ENCODE measurements around the gene HACE1.

The HACE1 gene

DNA sequence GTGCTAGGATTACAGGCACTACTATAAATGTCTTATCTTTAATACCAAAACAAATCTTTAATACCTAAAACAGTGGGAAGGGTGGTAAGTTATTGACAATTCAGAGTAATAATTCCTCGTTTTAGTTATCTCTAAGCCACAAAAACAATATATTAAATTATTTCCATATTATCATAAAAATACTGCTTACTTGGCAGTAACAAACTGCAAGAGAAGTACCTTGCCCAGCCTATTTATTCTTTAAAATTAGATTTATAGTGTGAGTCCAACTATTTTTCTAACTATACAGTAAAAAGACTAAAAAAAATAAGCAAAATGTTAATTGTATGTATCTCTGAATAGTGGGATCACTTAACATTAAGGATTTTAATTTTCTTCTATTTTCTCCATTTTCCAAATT is 123.2 kb downstream of the HACE1 start:
- no peak for DNase-seq

DNA sequence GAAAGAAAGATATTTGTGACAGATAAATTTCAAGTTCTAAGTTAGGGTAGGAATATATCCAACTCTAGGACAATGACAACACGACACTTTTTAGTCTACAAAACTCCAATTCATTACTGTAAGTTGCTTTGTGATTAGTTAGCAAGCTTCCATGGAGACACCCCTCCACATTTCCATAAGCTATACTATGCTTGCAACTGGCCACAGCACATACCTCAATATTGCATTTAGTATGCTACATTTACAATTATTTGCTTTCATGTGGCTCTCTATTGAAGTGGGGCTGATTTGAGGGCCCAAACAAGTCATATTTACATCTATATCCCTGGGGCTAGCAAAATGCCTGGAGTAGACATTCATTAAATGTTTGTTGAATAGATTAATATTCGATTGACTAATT is 129.3 kb downstream of the HACE1 start:
- DNase-seq: no peak

DNA sequence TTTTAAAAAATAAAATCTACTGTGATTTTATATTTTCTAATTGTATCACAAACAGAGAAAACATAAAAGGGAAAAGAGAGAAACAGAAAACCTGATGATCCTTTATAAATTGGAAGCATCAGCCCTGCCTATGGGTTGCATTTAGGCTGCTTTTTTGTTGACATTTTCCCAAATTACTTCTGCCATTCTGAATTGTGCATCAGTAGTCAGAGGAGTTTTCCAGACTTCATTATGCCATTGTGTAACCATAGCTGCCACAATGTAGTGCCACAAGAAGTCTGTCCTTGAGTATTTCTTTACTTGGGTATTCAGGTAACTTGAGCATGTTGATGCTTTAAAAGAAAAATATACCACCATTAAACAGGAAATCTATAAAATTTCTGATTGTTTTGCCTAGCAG is 130.3 kb downstream of the HACE1 start:
- no peak for DNase-seq

DNA sequence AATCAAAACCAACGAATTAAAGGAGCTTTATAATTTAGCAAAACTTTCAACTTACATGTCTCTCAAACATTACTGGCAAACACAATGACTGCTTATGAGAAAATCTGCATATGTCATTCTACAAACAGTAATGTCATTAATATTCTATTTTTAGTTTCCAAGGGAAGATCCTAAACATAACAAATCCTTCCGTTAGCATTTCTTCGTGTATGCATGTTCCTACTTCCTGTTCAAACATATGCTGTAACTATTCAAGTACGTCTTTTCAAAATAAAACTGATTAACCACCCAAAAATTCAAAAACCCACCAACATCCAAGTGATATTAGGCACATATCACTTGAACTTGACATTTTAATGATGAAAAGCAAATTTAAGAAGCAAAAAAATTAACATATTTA is 131.3 kb downstream of the HACE1 start:
- DNase-seq: no peak

DNA sequence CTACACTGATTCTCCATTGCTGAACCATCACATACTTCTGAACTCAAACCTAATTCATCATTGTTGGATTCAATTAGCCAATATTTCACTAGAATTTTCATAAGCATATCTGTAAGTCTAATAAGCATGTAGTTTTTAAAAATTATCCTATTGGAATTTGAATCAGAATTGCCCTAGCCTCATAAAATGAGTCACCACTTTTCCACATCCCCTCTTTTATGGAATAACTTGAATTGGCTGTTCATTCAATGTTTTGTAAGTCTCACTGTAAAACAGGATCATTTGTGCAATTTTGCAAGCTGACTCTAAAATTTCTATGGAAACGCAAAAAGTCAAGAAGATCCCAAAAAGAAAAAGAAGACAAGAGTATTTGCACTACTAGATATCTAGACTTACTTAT is 141.0 kb downstream of the HACE1 start:
- no peak for DNase-seq

DNA sequence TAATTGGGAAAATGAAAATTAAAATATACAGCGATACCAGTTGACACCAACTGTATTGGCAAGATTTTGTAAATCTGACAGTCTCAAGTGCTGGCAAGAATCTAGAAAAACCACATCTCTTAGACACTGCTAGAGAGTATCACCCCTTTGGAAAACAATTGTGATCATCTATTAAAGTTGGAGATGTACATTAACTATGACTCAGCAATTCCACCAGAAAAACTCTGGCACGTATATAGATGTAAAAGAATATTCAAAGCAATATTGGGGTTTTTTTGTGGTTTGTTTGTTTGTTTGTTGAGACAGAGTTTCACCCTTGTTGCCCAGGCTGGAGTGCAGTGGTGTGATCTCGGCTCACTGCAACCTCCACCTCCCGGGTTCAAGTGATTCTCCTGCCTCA is 142.9 kb downstream of the HACE1 start:
- no peak for DNase-seq

DNA sequence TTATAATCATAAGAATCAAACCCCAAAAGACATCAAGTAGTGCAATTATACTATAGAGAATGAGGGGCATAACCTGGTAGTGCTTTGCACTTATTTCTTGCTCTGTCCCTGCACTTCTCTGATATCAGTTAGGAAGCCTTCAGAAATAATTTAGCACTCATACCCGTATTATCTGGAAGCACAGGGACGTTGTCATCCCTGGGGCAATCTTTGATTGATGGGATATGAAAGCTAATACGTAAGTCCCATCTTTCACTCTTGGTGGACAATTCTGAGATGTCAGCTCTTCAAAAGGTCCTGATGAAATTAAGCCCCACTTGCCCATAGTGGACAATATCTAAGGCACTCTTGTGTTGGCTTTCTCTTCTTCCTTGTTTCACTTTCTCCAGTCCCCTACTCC is 144.9 kb downstream of the HACE1 start:
- no peak for DNase-seq

DNA sequence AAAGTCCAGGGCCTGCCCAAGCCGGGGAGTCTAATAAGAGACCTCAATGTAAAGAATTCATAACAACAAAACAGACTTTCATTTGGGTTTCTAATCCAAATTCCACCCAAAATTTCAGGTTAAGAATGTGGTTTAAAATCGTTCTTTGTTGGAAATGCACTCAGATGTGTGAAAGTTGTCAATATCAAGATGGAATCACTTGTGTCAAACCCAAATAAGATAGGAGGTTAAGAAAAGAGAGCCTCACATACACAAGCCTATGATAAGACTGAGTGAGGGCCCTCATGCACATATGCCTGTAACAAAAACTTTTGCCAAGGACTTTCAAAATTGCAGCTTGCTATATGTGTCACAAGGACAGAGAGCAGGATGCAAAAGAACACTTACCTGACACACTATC is 145.7 kb downstream of the HACE1 start:
- DNase-seq: no peak

DNA sequence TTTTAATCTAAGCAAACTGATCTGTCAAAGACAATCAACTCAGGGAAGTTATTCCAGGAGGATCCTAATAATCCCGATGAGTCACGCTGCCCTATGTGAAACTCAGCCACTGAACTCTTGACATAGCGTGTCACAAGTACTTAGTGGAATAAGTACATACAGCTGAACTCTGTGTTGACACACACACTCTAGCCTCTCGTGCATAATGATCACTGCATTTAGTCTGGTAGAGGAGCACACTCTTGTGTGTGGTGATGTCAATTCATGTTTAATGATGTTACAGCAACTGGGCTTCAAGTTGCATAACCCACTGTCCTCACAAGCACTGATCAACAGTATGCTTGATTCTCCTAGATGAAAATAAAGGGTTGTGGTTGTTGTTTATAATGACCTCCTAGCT is 148.3 kb downstream of the HACE1 start:
- DNase-seq: no peak

DNA sequence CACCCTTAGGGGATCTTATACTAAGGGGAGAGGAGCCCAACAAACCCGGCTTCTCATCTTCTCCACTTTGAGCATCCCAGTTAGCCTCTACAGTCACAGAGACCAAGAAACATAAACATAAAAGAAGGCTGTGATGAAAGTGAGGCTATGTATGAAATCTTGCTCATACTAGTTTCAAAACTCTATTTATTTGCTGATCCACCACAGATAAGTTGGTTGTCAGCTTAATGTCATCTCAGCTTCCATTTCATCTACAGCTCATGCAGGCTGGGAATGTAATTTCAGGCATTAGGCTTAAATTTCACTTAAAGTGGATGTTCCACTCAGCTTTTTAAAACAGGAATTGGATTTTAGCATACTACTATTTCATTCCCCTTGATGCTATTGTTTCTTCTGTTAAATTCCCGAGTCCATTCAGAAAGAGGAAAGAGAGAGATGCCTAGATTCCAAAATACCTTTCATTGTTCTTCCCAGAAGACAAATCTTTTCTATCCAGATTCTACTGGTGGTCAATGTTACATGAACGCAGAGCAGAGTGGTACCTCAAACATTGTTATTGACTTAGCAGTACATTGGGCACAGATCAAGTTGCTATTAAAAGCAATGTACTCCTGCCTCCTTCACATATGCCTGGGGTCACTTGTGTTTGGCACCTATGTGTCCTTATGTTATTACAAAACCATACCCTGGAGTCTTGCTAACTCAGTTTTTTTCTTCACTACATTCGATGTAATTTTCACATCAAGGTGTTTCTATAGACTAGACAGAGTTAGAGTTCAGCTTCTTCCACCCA is 149.0 kb downstream of the HACE1 start:
- DNase-seq: no peak

DNA sequence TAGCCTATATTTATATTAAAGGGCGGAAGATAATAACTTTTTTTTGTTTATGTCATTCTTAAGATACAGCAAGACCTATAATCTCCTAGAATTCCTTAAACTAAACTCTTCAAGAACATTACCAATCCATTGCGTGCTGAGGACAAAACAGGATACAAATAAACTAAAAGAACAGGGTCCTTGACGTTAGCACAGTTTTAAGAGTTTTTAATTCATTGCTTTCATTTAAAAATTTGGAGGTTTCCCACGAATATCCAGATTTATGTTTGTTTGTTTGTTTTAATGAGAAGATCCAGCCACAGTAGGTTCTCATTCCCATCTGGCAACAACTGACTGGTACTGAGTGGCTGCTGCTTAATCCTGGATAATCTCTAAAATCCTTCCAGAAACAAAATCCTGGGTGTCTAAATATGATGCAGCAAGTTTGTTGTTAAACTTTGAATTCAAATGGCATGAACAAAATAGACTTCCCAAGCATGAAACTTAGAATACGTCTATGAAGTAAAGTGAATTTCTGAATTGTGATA is 153.7 kb downstream of the HACE1 start:
- no peak for DNase-seq

DNA sequence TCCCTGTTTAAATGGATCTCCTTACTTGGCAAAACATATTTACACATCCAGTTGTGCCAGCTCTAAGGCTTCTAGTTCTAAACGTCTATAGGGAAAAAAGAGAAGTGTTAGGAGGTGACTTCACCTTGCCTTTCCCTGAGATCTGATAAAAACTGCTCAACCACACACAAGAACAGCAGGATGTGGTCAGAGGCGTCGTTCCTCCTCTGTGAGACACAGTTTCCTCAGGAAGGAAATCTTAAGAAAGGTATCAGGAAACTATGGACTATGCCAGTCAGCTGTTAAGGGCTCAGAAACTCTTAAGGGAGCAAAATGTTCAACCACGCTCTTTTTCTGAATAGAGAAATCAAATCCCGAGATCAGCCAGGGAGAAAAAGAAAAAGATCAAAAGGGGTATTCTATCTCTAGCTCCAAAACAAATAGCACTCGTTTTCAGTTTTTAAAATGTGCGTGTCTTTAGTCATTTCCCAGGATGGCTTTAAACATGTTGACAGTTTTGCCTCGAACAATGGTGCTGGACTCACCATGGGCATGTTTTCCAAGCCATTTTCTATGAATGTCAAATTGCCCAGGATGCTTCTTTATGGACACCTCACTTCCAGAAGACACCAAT is 154.5 kb downstream of the HACE1 start:
- peak; percentile 83 for DNase-seq

DNA sequence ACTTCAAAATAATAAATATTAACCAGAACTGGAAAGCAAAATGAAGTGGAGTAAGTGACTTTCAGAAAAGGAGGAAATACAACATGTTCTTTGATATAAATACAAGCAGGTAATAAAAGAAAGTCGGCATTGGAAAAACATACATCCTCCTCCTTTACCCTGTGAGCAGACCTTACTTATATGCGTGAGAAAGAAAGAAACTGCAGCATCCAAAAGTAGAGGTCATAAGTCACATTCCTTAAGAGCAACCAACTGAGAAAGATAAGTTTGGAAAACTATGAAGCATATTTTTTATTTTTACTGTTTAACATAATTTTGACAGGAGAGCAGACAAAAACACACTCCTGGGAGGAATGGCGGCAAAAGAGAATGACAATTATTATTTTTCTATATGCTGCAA is 155.5 kb downstream of the HACE1 start:
- DNase-seq: no peak

DNA sequence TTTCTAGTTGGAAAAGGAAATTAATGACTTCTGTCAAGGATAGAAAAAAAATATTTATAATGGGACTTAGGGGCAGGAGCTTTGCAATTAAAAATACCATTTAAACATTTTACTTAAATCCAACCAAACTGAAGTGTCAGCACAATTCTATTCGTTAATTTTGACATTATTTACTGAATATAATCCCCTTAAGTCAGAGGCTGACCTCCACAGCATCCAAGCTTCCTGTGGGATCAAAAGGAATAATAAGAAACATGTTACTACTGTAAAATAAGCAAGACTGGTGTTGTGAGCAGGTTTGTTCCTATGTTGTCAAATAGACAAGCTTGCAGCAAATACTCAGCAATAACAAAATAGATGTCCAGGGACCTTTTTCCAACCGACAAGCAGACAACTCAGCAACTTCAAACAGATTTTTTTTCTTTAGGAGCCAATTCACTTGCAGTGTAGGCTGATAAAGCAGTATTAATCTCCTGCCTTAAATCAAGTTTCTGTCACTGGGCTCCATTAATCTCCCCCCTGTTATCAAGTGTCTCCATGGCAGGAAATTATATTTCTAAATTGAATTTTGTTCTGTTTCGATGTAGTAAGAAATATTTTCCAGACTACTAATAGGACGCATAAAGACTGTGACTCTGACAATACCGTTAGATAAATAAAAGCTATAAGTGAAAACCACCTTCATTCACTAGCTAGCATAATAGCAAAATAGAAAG is 157.4 kb downstream of the HACE1 start:
- DNase-seq: no peak

DNA sequence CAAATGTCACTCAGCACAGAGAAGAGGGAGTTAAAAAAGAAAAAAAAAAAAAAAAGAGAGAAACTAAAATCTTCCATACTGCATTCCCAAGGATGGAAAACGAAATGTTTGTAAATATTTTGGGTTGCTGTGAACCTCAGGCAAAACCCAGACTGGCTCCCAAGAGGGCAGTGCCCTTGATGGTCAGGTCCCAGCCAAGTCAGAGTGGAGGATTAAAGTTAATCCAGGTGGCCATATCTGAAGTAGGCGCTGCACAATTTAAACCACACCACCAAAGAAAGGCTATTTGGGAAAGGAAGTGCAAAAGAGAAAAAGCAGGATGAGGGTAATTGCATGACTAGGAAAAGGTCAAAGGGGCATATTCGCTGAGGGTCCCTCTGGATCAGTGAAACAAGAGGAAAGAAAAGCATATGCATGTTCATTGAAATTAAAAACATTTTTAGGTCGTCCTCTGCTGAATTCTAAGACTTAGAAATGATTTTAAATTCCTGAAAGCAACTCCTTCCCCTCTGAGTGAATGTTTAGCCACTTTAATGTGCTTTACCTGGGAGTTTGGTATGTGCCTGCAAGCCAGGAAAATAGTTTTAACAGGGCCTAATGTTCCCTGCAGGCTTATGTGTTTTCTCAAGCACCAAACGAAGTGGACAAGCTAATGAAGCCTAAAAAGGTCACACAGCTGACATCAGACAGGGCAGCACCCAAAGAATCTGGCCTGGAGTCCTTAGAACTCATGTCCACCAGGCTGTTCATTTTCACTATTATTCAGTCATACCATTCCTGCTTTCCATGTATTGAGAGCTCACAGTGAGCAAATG is 159.1 kb downstream of the HACE1 start:
- peak; percentile 90 for DNase-seq

DNA sequence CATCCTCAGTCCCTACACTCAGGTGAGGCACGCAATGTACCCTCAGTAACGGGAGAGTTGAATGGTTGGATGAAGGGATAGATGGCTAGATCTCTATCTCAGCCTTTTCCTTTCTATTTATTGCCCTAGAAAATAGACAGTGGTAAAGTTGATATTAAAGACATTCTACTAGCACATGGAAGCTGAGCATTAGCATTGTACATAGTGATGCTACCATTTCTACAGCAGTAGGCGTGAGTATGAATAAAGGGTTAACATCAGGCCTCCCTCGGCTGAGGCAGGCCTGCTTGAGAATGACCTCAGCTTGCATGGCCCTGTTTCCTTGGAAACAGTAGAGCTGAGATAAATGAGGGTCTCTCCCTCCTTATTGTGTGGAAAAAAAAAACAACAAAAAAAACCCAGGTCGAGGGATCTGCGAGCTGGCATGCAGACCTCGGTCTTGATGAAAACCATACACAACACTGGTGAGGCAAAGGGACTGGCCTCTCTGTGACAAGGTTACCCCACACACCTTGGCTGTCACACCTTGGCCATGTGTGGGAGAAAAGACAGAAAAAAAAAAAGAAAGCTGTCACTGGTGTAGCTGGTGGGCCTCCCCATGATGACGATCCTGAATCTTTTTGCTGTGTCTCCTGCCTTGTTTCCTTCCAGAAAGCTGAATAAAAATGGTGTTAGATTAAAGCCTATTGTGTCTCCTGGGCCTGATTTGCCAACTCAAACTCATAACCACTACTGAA is 160.0 kb downstream of the HACE1 start:
- DNase-seq: peak; percentile 65

DNA sequence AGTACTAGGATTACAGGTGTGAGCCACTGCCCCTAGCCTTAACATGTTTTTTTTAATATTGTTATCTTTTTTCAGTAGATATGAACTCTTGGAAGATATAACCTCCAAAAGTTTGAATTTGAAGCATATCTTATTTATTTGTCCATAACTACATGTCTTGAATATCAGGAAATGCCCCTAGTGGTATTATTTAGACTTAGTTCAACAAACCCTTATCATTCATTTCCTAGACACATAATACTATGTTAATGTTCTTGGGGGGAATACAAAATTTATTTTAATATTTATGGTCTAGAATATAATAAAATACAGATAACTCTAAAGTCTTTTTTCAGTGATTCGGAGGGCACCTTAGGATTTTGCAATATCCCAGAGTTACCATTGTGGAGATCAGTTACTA is 160.7 kb downstream of the HACE1 start:
- no peak for DNase-seq

DNA sequence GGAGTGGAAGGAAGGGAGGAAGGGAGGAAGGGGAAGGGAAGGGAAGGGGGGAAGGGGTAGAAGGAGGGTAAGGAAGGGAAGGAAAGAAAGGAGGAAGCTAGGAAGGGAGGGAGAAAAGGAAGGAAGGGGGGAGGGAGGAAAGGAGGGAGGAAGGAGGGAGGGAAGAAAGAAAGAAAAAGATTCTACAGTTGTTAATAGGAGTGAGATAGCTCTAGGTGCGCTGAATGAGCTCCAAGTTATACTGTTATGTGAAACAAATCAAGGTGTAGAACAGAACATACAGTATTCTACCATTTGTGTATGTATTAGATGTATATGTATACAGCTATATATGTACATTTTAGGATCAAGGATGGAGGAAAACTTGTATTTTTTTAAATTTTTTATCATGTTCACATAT is 167.7 kb downstream of the HACE1 start:
- DNase-seq: no peak

DNA sequence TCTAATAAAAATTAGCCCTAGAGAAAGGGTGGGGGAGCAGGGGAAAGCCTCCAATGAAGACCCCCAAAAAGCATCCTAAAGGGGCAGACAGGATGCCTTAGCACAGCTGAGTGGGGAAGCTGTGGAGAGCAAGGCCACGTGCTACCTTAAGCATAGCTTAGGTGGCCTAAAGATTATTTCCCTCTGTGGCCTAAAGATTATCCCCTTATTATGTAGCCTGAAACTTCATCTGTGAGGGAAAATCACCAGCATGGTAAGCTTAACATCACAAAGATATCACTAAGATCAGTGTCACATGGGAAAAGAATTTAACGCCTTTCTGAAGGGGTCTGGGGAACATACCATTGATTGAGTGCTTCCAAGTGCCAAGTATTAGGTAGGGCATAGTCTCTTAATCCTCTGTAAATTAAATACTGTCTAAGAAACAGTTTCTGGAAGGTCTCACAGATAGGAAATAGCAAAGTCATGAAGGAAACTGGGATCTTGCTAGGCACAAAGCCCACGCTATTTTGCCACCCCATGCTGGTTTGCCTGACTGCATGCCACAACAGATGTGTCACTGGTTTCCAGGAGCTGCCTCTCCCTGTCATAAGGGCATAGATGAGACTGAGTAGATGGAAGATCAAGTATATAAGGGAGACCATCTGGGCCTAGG is 170.0 kb downstream of the HACE1 start:
- DNase-seq: peak; percentile 91

DNA sequence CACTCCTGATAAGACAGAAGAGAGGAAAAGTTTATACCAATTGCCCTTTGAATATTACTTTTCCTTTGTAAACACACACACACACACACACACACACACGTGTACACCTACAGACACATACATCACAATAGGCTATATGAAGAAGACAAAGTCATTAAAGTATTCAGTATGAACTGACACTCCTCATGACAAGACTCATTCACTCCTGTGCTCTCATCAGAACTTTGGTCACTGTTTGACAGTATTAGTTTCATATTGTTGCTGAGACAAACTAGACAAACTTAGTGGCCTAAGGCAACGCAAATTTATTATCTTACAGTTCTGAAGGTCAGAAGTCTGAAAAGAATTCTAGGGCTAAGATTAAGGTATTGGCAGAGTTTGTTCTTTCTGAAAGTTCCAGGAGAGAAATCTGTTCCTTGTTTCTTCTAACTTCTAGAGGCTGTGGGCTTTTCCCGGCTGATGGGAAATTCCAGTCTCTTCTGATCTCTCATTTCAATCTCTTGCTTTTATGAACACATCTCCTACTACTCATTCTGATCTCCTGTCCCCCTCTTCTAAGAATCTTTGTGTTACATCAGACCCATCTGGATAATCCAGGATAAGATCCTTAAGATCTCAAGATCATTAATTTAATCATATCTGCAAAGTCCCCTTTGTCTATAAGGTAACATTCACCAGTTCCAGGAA is 171.3 kb downstream of the HACE1 start:
- no peak for DNase-seq

DNA sequence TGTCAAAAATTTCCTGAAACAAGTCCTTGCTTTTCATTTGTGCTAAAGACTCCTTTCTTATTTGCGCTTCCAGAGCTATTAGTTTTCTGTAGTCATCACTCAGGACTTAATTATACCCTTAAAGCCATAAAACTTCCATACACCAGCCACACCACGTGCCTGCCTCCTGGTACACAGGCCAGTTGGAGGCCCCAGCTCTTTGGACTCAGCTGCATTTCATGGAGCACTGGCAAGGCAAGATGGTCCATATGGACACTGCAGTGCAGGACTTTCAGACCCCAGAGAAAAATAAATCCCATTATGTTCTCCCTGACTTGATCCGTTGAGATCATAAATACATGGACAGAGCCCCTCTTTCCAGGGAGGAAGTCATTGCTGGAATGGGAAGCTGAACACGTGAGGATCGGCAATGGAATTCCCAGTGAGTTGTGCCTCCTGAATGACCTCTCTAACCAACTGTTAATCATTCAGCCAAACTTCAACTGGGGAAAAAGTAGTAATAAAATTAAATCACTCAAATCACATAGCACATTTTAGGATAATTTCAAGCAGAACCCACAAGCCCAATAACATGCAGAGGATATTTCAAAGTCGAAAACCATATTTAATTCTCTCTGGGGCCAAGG is 173.1 kb downstream of the HACE1 start:
- peak; percentile 76 for DNase-seq

All from islet precursor cell (in vitro differentiated cells).